Neural progenitor cell (in vitro differentiated cells): ENCODE results near the gene KRTAP5-5. TPM values are rescaled to one million over a fixed set of nuclear protein-coding genes. Genes with fewer than 3 reads are reported as not detected.
"Not testable (repeated sequence)": the region's sequence is repeated elsewhere in the genome, so short reads cannot be mapped to it uniquely, and the experiment has no call there.

ENCODE experiments used
- DNase-seq: peaks from one replicate; pipeline ENCODE4 v3.0.0-alpha.2; 2016; ENCODE audit warnings: low spot score
- H2AFZ ChIP-seq: fragments of 200-600 bp; sonication (generic); replicated peaks from 2 replicates; pipeline ENCODE4 v1.6.1; 2016; ENCODE audit warnings: antibody characterized with exemption
- H3F3A ChIP-seq: fragments of 200-600 bp; sonication (generic); 2 replicates; pipeline ENCODE4 v1.6.1; 2016; ENCODE audit warnings: antibody characterized with exemption, low read depth
- H3K27ac ChIP-seq: fragments of 200-600 bp; sonication (generic); 2 replicates; pipeline ENCODE4 v1.5.1; 2016; ENCODE audit warnings: mild to moderate bottlenecking
- H3K27me3 ChIP-seq: fragments of 200-600 bp; sonication (generic); 2 replicates; pipeline ENCODE4 v1.6.1; 2016; ENCODE audit warnings: mild to moderate bottlenecking, moderate library complexity
- H3K36me3 ChIP-seq: fragments of 200-600 bp; sonication (generic); 2 replicates; pipeline ENCODE4 v1.5.1; 2016
- H3K4me1 ChIP-seq: fragments of 200-600 bp; sonication (generic); 2 replicates; pipeline ENCODE4 v1.6.1; 2016; ENCODE audit warnings: mixed run types
- H3K4me2 ChIP-seq: fragments of 200-600 bp; sonication (generic); 2 replicates; pipeline ENCODE4 v1.6.1; 2016
- H3K4me3 ChIP-seq: fragments of 200-600 bp; sonication (generic); 2 replicates; pipeline ENCODE4 v1.5.1; 2016
- H3K79me2 ChIP-seq: fragments of 200-600 bp; sonication (generic); 2 replicates; pipeline ENCODE4 v1.6.1; 2016; ENCODE audit warnings: low read depth
- H3K9ac ChIP-seq: fragments of 200-600 bp; sonication (generic); 2 replicates; pipeline ENCODE4 v1.6.1; 2016
- H3K9me3 ChIP-seq: fragments of 200-600 bp; sonication (generic); 2 replicates; pipeline ENCODE4 v1.5.1; 2016; ENCODE audit warnings: low read depth
- H4K20me1 ChIP-seq: fragments of 200-600 bp; sonication (generic); 2 replicates; pipeline ENCODE4 v1.6.1; 2016; ENCODE audit warnings: low read depth
- H3K27ac Mint-ChIP-seq: 3 replicates; pipeline ENCODE4 v1.8.0; 2021; ENCODE audit warnings: mixed read lengths
- H3K27me3 Mint-ChIP-seq: 2 replicates; pipeline ENCODE4 v1.8.0; 2022; ENCODE audit warnings: low read depth, mild to moderate bottlenecking, inconsistent platforms, moderate library complexity, mixed read lengths; ENCODE audit not compliant: insufficient read depth
- H3K36me3 Mint-ChIP-seq: 3 replicates; pipeline ENCODE4 v1.8.0; 2021; ENCODE audit warnings: mixed read lengths
- H3K4me1 Mint-ChIP-seq: 3 replicates; pipeline ENCODE4 v1.8.0; 2021; ENCODE audit warnings: mixed read lengths
- H3K4me3 Mint-ChIP-seq: 3 replicates; pipeline ENCODE4 v1.8.0; 2021; ENCODE audit warnings: mild to moderate bottlenecking, moderate library complexity, mixed read lengths
- H3K9me3 Mint-ChIP-seq: 3 replicates; pipeline ENCODE4 v1.8.0; 2020; ENCODE audit warnings: mixed read lengths
- EZH2 ChIP-seq: fragments of 200-600 bp; sonication (generic); IDR thresholded peaks from 2 replicates; pipeline ENCODE4 v1.6.1; 2017; ENCODE audit warnings: antibody characterized with exemption, mild to moderate bottlenecking, moderate library complexity
- EZH2phosphoT487 ChIP-seq: fragments of 200-600 bp; sonication (generic); IDR thresholded peaks from 2 replicates; pipeline ENCODE4 v1.6.1; 2017; ENCODE audit warnings: antibody characterized with exemption
- total RNA-seq: library from RNA; depleted of rRNA; stranded (reverse); fragments of >200 nt; gene quantifications from 2 replicates; pipeline ENCODE4 v1.2.3, GENCODE V29; 2015; ENCODE audit warnings: low replicate concordance
- TF ChIP-seq, protein P1 (sequence below): fragments of 200-600 bp; sonication (generic); IDR thresholded peaks from 2 replicates; pipeline ENCODE4 v1.5.1; 2017; ENCODE audit warnings: antibody characterized with exemption, mild to moderate bottlenecking

Gene KRTAP5-5
- total RNA-seq, 1 donor from 2014 or later: not detected

- Histone ChIP-seq H4K20me1 (no peaks in the 10 kb centered on the region), H3K9ac (no peak overlapping the region), H3K36me3 (no peaks in the 10 kb centered on the region), H3K4me3 (no peak overlapping the region), H3K9me3 (no peaks in the 10 kb centered on the region), H3F3A (no peaks in the 10 kb centered on the region), H3K79me2 (no peaks in the 10 kb centered on the region), H3K27me3 (peaks cover 14% of the 10 kb centered on the region), H3K27ac (no peak overlapping the region), H3K4me2 (no peak overlapping the region), H3K4me1 (no peaks in the 10 kb centered on the region), H2AFZ (no peak overlapping the region)
- H3K9me3 Mint-ChIP-seq: no peaks in the 10 kb centered on the region
- no peak overlapping the region for H3K27ac Mint-ChIP-seq
- H3K4me3 Mint-ChIP-seq: no peak overlapping the region
- peaks cover 7% of the 10 kb centered on the region for H3K4me1 Mint-ChIP-seq
- peaks cover 7% of the 10 kb centered on the region for H3K27me3 Mint-ChIP-seq
- no peak for DNase-seq
- TF ChIP-seq, protein P1, sequence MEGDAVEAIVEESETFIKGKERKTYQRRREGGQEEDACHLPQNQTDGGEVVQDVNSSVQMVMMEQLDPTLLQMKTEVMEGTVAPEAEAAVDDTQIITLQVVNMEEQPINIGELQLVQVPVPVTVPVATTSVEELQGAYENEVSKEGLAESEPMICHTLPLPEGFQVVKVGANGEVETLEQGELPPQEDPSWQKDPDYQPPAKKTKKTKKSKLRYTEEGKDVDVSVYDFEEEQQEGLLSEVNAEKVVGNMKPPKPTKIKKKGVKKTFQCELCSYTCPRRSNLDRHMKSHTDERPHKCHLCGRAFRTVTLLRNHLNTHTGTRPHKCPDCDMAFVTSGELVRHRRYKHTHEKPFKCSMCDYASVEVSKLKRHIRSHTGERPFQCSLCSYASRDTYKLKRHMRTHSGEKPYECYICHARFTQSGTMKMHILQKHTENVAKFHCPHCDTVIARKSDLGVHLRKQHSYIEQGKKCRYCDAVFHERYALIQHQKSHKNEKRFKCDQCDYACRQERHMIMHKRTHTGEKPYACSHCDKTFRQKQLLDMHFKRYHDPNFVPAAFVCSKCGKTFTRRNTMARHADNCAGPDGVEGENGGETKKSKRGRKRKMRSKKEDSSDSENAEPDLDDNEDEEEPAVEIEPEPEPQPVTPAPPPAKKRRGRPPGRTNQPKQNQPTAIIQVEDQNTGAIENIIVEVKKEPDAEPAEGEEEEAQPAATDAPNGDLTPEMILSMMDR: no peak
- TF ChIP-seq EZH2 (no peak), EZH2phosphoT487 (no peak)
- no peaks in the 10 kb centered on the region for H3K36me3 Mint-ChIP-seq
Observed at GRCh38 chr11:1656670-1657069, 27.1 kb downstream of the KRTAP5-5 start.

DNA sequence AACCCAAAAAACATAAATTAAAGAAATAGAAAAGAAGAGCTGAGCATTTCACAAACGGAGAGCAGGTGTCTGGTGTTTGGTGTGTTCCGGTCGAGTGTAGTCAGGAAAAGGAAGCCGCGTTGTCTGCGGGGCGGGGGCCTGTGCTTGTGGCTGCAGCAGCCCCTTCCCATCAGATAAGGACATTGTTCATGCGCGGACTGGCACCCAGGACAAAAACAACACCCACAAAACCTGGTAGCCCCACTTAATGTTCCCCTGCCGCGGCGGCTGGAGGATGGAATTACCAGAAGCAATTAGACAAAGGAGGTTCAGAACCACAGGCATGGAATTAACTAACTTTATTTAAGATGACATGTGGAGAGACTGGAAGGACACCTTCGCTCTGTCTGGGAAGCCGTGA, 29.9 kb downstream of the KRTAP5-5 start:
- H4K20me1 ChIP-seq: no peaks in the 10 kb centered on the region
- no peak overlapping the region for H3K4me3 ChIP-seq
- TF ChIP-seq, protein P1: no peak
- TF ChIP-seq EZH2 (no peak), EZH2phosphoT487 (no peak)
- H3K79me2 ChIP-seq: no peaks in the 10 kb centered on the region
- H3K27me3 ChIP-seq: no peaks in the 10 kb centered on the region
- H3K9me3 Mint-ChIP-seq: no peaks in the 10 kb centered on the region
- no peaks in the 10 kb centered on the region for H3K36me3 Mint-ChIP-seq
- DNase-seq: no peak
- H3K4me1 Mint-ChIP-seq: peaks cover 7% of the 10 kb centered on the region
- no peak overlapping the region for H3K27ac Mint-ChIP-seq
- no peak overlapping the region for H3K9ac ChIP-seq
- no peaks in the 10 kb centered on the region for H3K4me1 ChIP-seq
- H3K4me2 ChIP-seq: no peak overlapping the region
- H3K27ac ChIP-seq: no peak overlapping the region
- H2AFZ ChIP-seq: no peak overlapping the region
- H3F3A ChIP-seq: no peaks in the 10 kb centered on the region
- H3K4me3 Mint-ChIP-seq: no peak overlapping the region
- no peaks in the 10 kb centered on the region for H3K36me3 ChIP-seq
- H3K27me3 Mint-ChIP-seq: peaks cover 10% of the 10 kb centered on the region
- H3K9me3 ChIP-seq: no peaks in the 10 kb centered on the region

DNA sequence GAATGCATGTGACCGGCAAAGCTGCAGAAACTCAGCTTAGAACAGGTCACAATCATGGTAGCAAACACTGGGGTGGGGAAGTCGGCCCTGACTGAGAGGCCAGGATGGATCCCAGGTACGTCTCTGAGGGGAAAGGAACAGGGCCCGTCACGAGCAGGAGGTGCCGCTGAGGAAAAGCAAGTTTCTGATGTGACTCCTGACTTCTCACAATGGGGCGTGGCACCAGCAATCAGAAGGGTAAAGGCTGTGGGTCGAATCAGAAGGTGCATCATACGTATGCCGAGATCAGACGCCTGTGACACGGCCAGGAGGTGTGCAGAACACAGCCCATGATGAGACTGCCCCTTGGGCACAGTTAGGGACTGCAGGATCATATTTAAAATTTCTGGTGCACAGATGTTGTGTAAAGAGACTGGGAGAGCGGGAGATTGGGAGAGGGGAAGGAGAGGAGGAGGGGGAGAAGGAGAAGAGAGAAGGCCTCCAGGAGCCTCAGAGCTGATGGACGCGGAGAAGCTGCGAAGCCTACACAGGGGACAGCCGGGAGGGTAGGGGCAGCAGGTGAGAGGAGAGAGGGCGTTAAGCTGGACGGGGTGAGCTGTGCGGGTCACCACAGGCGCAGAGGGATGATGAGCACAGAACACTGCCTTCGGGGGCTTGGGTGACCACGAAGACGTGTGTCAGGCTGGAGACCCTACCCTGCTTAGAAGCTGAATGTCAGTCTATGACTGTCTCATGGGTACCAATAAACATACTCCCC, 30.7 kb downstream of the KRTAP5-5 start:
- TF ChIP-seq, protein P1: no peak
- TF ChIP-seq EZH2phosphoT487 (no peak), EZH2 (no peak)
- Mint-ChIP-seq H3K36me3 (no peaks in the 10 kb centered on the region), H3K27ac (no peak overlapping the region), H3K9me3 (no peaks in the 10 kb centered on the region), H3K4me3 (no peak overlapping the region), H3K27me3 (peaks cover 8% of the 10 kb centered on the region), H3K4me1 (peaks cover 7% of the 10 kb centered on the region)
- H3K4me1 ChIP-seq: no peaks in the 10 kb centered on the region
- H3K27me3 ChIP-seq: no peaks in the 10 kb centered on the region
- no peak overlapping the region for H3K4me3 ChIP-seq
- H3K9me3 ChIP-seq: no peaks in the 10 kb centered on the region
- H3K9ac ChIP-seq: no peak overlapping the region
- H4K20me1 ChIP-seq: no peaks in the 10 kb centered on the region
- no peak overlapping the region for H3K4me2 ChIP-seq
- H3K36me3 ChIP-seq: no peaks in the 10 kb centered on the region
- no peak for DNase-seq
- H2AFZ ChIP-seq: no peak overlapping the region
- no peak overlapping the region for H3K27ac ChIP-seq
- H3K79me2 ChIP-seq: no peaks in the 10 kb centered on the region
- H3F3A ChIP-seq: no peaks in the 10 kb centered on the region

DNA sequence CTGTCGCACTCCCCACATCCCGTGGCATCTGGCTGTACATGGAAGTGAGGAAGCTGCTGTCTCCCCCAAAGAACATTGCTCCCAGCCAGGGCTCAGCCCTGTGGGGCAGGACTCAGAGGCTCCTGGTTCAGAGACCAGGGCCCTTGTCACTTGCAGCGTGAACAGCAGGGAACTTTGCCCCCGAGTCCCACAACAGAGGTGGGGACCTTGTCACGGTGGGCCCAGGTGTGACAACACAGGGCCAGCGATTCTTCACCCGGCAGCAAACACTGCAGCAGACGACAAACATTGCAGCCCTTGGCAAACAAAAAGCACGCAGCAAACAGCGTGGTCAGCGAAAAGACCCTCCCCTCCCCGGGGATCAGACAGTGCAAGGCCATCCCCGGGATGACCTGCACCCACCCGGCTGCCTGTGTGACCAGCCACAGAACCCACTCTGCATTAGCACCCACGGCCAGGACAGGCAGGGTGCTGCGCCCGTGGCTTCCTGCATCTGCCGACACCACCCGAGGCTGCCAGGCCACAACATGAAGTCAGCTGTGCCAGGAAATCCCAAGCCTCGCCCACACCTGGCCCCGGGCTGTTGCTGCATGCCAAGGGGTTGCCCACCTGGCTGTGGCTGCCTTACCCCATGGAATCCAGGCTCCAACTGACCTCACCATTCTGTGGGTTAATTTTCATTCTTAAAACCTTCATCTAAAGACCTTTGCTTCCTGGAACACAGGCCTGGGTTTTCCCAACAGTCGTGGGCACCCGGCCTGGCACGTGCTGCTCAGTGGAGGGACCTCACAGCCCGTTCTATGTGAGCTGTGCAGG, 32.1 kb downstream of the KRTAP5-5 start:
- H3K27ac ChIP-seq, H3K27me3 ChIP-seq, H3K4me3 Mint-ChIP-seq, H3K27me3 Mint-ChIP-seq, DNase-seq, H3K4me1 Mint-ChIP-seq, H3F3A ChIP-seq, H3K9ac ChIP-seq, H3K36me3 Mint-ChIP-seq, H3K36me3 ChIP-seq, H3K27ac Mint-ChIP-seq, H3K9me3 Mint-ChIP-seq, H3K4me2 ChIP-seq, H4K20me1 ChIP-seq, H2AFZ ChIP-seq, H3K4me3 ChIP-seq, H3K9me3 ChIP-seq, H3K4me1 ChIP-seq, H3K79me2 ChIP-seq: not testable (repeated sequence)

GRCh38 chr11:1662699-1663283, 33.2 kb downstream of the KRTAP5-5 start:
- not testable (repeated sequence) for H3K36me3 ChIP-seq, DNase-seq, H3K27ac ChIP-seq, H3K4me3 Mint-ChIP-seq, H3K9me3 Mint-ChIP-seq, H3F3A ChIP-seq, H3K9ac ChIP-seq, H4K20me1 ChIP-seq, H2AFZ ChIP-seq, H3K4me2 ChIP-seq, H3K4me1 ChIP-seq, H3K27me3 Mint-ChIP-seq, H3K4me3 ChIP-seq, H3K27me3 ChIP-seq, H3K9me3 ChIP-seq, H3K36me3 Mint-ChIP-seq, H3K4me1 Mint-ChIP-seq, H3K79me2 ChIP-seq
- H3K27ac Mint-ChIP-seq: peak overlapping the region; percentile 76
